HEK293 (cell line): Measurements from ENCODE around the gene GTSE1.

Experiments used
- CTCF ChIA-PET: fragments of 350-600 bp; formaldehyde crosslinking; extraction: SDS; loops from one replicate; lab custom pipeline; 2021; ENCODE audit warnings: antibody characterized with exemption; lab: Yijun Ruan, JAX
- POLR2A ChIA-PET: fragments of 300-600 bp; formaldehyde crosslinking; extraction: SDS; loops from one replicate; lab custom pipeline; 2020; ENCODE audit warnings: antibody characterized with exemption, inconsistent platforms; lab: Yijun Ruan, JAX
- H3K27ac ChIP-seq: fragments of 200-500 bp; sonication (Bioruptor generic); 2 replicates; pipeline ENCODE4 v1.5.1; 2014; ENCODE audit warnings: low read depth, low read length, control low read depth, inconsistent platforms; ENCODE audit errors: extremely low read depth
- H3K36me3 ChIP-seq, 2 experiments: fragments of 200-500 bp in 1 of 2; sonication (Bioruptor generic) in 1 of 2; 1 replicate in 1 of 2; 2 replicates in 1 of 2; pipeline ENCODE4 v1.5.1; 2014 to 2017; ENCODE audit warnings: inconsistent platforms in 2 of 2, low read length in 2 of 2; ENCODE audit not compliant: control insufficient read depth in 2 of 2, insufficient read depth in 1 of 2
- H3K4me1 ChIP-seq: fragments of 200-500 bp; sonication (Bioruptor generic); 2 replicates; pipeline ENCODE4 v1.5.1; 2014; ENCODE audit warnings: mild to moderate bottlenecking, low read length, inconsistent platforms; ENCODE audit not compliant: control insufficient read depth, insufficient read depth
- H3K4me3 ChIP-seq: 2 replicates; pipeline ENCODE4 v1.5.1; 2011; ENCODE audit warnings: low read depth, mild to moderate bottlenecking, control low read depth, low read length, moderate library complexity
- H3K9me3 ChIP-seq: fragments of 200-500 bp; sonication (Bioruptor generic); 2 replicates; pipeline ENCODE4 v1.5.1; 2014; ENCODE audit warnings: low read depth, low read length, inconsistent platforms; ENCODE audit not compliant: control insufficient read depth, insufficient read depth
- HIC1 ChIP-seq: fragments of 450-650 bp; formaldehyde crosslinking; IDR thresholded peaks from 2 replicates; pipeline ENCODE4 v1.5.1; 2016; ENCODE audit warnings: missing biosample characterization, missing genetic modification characterization
- OSR2 ChIP-seq: fragments of 450-650 bp; formaldehyde crosslinking; IDR thresholded peaks from 2 replicates; pipeline ENCODE4 v1.5.1; 2016; ENCODE audit warnings: missing biosample characterization, missing genetic modification characterization
- PBX3 ChIP-seq: sonication (generic); formaldehyde crosslinking; IDR thresholded peaks from 2 replicates; pipeline ENCODE4 v1.8.1; 2022; ENCODE audit warnings: mild to moderate bottlenecking, moderate library complexity, missing genetic modification reagents
- REPIN1 ChIP-seq: fragments of 450-650 bp; formaldehyde crosslinking; IDR thresholded peaks from 2 replicates; pipeline ENCODE4 v1.5.1; 2017; ENCODE audit warnings: missing biosample characterization, missing genetic modification characterization, low read depth
- REST ChIP-seq: fragments of 450-650 bp; formaldehyde crosslinking; IDR thresholded peaks from 2 replicates; pipeline ENCODE4 v1.5.1; 2016; ENCODE audit warnings: missing biosample characterization, missing genetic modification characterization
- SALL2 ChIP-seq: fragments of 450-650 bp; formaldehyde crosslinking; IDR thresholded peaks from 2 replicates; pipeline ENCODE4 v1.5.0; 2017; ENCODE audit warnings: missing biosample characterization, mild to moderate bottlenecking, missing genetic modification characterization, borderline replicate concordance
- SCRT2 ChIP-seq: fragments of 450-650 bp; formaldehyde crosslinking; IDR thresholded peaks from 2 replicates; pipeline ENCODE4 v1.5.1; 2016; ENCODE audit warnings: missing biosample characterization, missing genetic modification characterization
- TCF7L2 ChIP-seq: IDR thresholded peaks from 2 replicates; pipeline ENCODE4 v1.6.1; 2011; ENCODE audit warnings: low read depth, mild to moderate bottlenecking, inconsistent platforms, low read length, moderate library complexity, borderline replicate concordance
- ZNF133 ChIP-seq: fragments of 450-650 bp; formaldehyde crosslinking; IDR thresholded peaks from 2 replicates; pipeline ENCODE4 v1.5.1; 2016; ENCODE audit warnings: missing biosample characterization, missing genetic modification characterization
- ZNF571 ChIP-seq: fragments of 450-650 bp; formaldehyde crosslinking; IDR thresholded peaks from 2 replicates; pipeline ENCODE4 v1.5.0; 2017; ENCODE audit warnings: missing biosample characterization, missing genetic modification characterization
- ZNF623 ChIP-seq: fragments of 450-650 bp; formaldehyde crosslinking; IDR thresholded peaks from 2 replicates; pipeline ENCODE4 v1.5.1; 2016; ENCODE audit warnings: missing biosample characterization, missing genetic modification characterization
- ZNF792 ChIP-seq: fragments of 450-650 bp; formaldehyde crosslinking; IDR thresholded peaks from 2 replicates; pipeline ENCODE4 v1.5.1; 2016; ENCODE audit warnings: missing biosample characterization, missing genetic modification characterization
- TF ChIP-seq, protein P1 (sequence below): fragments of 450-650 bp; formaldehyde crosslinking; IDR thresholded peaks from 2 replicates; pipeline ENCODE4 v1.5.1; 2016; ENCODE audit warnings: missing biosample characterization, missing genetic modification characterization
- TF ChIP-seq, protein P2 (sequence below): fragments of 450-650 bp; formaldehyde crosslinking; IDR thresholded peaks from 2 replicates; pipeline ENCODE4 v1.5.1; 2016; ENCODE audit warnings: missing biosample characterization, missing genetic modification characterization

The GTSE1 gene

GRCh38 chr22:46350646-46351045 is 54.0 kb downstream of the GTSE1 start:
- TF ChIP-seq HIC1 (no peak), ZNF133 (tag by site-specific recombination) (no peak), OSR2 (tag by site-specific recombination) (no peak), TCF7L2 (no peak)
- CTCF ChIA-PET = interaction anchor here (1.0 to 1.7 kb wide), 2 partner anchors 17 to 193 kb away, joined by 3 read pairs; no protein-coding TSS in a partner anchor
- POLR2A ChIA-PET = no interaction called here
- Histone ChIP-seq H3K27ac (no peak overlapping the region), H3K4me3 (no peak overlapping the region), H3K9me3 (no peaks in the 10 kb centered on the region), H3K4me1 (peaks cover 6% of the 10 kb centered on the region; the same call in 1 of the 2 replicates), H3K36me3 (peaks cover 38 to 99% of the 10 kb centered on the region in 2 experiments)

GRCh38 chr22:46351131-46351735 is 54.6 kb downstream of the GTSE1 start:
- TF ChIP-seq, protein P1, sequence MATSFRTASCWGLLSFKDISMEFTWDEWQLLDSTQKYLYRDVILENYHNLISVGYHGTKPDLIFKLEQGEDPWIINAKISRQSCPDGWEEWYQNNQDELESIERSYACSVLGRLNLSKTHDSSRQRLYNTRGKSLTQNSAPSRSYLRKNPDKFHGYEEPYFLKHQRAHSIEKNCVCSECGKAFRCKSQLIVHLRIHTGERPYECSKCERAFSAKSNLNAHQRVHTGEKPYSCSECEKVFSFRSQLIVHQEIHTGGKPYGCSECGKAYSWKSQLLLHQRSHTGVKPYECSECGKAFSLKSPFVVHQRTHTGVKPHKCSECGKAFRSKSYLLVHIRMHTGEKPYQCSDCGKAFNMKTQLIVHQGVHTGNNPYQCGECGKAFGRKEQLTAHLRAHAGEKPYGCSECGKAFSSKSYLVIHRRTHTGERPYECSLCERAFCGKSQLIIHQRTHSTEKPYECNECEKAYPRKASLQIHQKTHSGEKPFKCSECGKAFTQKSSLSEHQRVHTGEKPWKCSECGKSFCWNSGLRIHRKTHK (tag by site-specific recombination) = no peak
- TF ChIP-seq PBX3 (no peak), REPIN1 (tag by site-specific recombination) (no peak), REST (tag by site-specific recombination) (no peak), SCRT2 (tag by site-specific recombination) (no peak), ZNF571 (tag by site-specific recombination) (no peak), ZNF623 (tag by site-specific recombination) (no peak), ZNF792 (tag by site-specific recombination) (no peak), SALL2 (tag by site-specific recombination) (no peak)
- TF ChIP-seq, protein P2, sequence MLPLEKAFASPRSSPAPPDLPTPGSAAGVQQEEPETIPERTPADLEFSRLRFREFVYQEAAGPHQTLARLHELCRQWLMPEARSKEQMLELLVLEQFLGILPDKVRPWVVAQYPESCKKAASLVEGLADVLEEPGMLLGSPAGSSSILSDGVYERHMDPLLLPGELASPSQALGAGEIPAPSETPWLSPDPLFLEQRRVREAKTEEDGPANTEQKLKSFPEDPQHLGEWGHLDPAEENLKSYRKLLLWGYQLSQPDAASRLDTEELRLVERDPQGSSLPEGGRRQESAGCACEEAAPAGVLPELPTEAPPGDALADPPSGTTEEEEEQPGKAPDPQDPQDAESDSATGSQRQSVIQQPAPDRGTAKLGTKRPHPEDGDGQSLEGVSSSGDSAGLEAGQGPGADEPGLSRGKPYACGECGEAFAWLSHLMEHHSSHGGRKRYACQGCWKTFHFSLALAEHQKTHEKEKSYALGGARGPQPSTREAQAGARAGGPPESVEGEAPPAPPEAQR (tag by site-specific recombination) = no peak
- Histone ChIP-seq H3K9me3 (no peaks in the 10 kb centered on the region), H3K27ac (no peak overlapping the region), H3K4me1 (peaks cover 6% of the 10 kb centered on the region; the same call in 1 of the 2 replicates), H3K4me3 (no peak overlapping the region), H3K36me3 (peaks cover 32 to 99% of the 10 kb centered on the region in 2 experiments)
- ChIA-PET CTCF (interaction anchor here (1.7 kb wide), 1 partner anchor 192 kb away, joined by 3 read pairs; no protein-coding TSS in a partner anchor), POLR2A (no interaction called here)
